ENCODE data around the gene LTBP2.

Gene LTBP2

GRCh38 chr14:74563233-74563585, 48.8 kb downstream of the LTBP2 start:
- Histone ChIP-seq H3K27ac (replicated peaks) (no peak overlapping the region), H3K4me3 (replicated peaks; ENCODE audit: insufficient read depth, low read length) (no peak overlapping the region), H3K27me3 (ENCODE audit: insufficient read depth, poor library complexity, severe bottlenecking) (no peaks in the 10 kb centered on the region)
- no peak for DNase-seq (ENCODE audit: low read depth in 1 of 2, low spot score in 1 of 2)
- no peak for TF ChIP-seq CTCF (IDR thresholded peaks at IDR 0.05; ENCODE audit: insufficient read depth, low read length)
- TF ChIP-seq POLR2AphosphoS5 (IDR thresholded peaks at IDR 0.05; ENCODE audit: low read depth), result no peak
- TF ChIP-seq, protein P1, sequence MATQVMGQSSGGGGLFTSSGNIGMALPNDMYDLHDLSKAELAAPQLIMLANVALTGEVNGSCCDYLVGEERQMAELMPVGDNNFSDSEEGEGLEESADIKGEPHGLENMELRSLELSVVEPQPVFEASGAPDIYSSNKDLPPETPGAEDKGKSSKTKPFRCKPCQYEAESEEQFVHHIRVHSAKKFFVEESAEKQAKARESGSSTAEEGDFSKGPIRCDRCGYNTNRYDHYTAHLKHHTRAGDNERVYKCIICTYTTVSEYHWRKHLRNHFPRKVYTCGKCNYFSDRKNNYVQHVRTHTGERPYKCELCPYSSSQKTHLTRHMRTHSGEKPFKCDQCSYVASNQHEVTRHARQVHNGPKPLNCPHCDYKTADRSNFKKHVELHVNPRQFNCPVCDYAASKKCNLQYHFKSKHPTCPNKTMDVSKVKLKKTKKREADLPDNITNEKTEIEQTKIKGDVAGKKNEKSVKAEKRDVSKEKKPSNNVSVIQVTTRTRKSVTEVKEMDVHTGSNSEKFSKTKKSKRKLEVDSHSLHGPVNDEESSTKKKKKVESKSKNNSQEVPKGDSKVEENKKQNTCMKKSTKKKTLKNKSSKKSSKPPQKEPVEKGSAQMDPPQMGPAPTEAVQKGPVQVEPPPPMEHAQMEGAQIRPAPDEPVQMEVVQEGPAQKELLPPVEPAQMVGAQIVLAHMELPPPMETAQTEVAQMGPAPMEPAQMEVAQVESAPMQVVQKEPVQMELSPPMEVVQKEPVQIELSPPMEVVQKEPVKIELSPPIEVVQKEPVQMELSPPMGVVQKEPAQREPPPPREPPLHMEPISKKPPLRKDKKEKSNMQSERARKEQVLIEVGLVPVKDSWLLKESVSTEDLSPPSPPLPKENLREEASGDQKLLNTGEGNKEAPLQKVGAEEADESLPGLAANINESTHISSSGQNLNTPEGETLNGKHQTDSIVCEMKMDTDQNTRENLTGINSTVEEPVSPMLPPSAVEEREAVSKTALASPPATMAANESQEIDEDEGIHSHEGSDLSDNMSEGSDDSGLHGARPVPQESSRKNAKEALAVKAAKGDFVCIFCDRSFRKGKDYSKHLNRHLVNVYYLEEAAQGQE (IDR thresholded peaks at IDR 0.05; ENCODE audit: insufficient replicate concordance, low read depth), result no peak
- TF ChIP-seq SPI1 (IDR thresholded peaks at IDR 0.05; ENCODE audit: borderline replicate concordance, low read depth), result no peak
- no peak for TF ChIP-seq GABPA (IDR thresholded peaks at IDR 0.05; ENCODE audit: low read depth)

DNA sequence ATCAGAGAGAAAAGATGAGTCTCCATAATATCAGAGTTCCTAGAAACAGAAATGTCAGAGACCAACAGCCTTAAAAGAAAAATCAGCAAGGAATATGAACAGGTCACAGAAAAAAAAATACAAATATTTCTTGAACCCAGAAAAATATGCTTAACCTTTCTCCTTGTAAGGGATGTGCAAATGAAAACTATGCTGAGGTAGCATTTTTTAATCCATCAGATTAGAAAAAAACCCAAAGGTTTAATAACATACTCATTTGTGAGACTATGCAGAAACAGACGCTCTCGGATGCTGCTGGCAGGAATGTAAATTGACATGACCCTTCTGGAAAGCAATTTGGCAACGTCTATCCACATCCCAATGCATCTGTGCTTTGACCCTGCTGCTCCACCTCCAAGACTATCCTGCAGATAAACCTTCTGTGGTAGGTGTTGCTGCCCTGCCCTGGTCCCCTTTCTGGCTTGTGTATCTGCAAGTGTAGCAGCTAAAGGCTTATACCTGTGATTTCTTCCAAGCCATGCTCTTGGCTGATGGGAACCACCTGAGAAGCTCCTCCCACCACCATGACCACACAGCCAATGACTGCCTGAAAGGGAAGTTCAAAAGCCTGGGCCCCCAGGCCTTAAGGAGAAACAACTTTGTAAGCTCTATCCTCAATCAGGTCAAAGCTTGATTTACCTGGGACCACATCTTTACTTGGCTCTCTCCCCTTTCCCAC, 49.4 kb downstream of the LTBP2 start:
- TF ChIP-seq, protein P1 (IDR thresholded peaks at IDR 0.05; ENCODE audit: insufficient replicate concordance, low read depth), result no peak
- TF ChIP-seq SPI1 (IDR thresholded peaks at IDR 0.05; ENCODE audit: borderline replicate concordance, low read depth) (no peak), GABPA (IDR thresholded peaks at IDR 0.05; ENCODE audit: low read depth) (no peak), CTCF (IDR thresholded peaks at IDR 0.05; ENCODE audit: insufficient read depth, low read length) (no peak), POLR2AphosphoS5 (IDR thresholded peaks at IDR 0.05; ENCODE audit: low read depth) (no peak)
- no peaks in the 10 kb centered on the region for H3K27me3 ChIP-seq (ENCODE audit: insufficient read depth, poor library complexity, severe bottlenecking)
- no peak for DNase-seq (ENCODE audit: low read depth in 1 of 2, low spot score in 1 of 2)
- H3K27ac ChIP-seq (replicated peaks), result no peak overlapping the region
- H3K4me3 ChIP-seq (replicated peaks; ENCODE audit: insufficient read depth, low read length), result no peak overlapping the region

DNA sequence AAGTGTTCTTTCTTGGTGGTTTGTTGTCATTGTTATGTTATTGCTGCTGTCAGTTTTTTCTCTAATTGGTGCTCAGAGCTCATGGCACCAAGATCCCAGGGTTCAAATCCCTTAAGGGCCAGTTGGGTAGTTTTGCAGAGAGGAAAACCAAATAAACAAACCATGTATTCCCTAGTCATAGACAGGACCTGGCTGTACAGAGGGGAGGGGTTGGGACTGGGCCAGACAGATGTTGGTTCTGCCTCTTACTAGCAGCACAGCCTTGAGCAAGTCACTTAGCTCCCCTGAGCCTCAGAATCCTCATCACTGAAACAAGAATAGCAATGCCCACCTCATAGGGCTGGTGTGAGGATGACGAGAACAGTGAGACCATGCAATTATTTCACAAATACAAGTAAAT, 53.4 kb downstream of the LTBP2 start:
- no peaks in the 10 kb centered on the region for H3K27me3 ChIP-seq (ENCODE audit: insufficient read depth, poor library complexity, severe bottlenecking)
- H3K27ac ChIP-seq (replicated peaks), result no peak overlapping the region
- DNase-seq (ENCODE audit: low read depth in 1 of 2, low spot score in 1 of 2), result no peak
- H3K4me3 ChIP-seq (replicated peaks; ENCODE audit: insufficient read depth, low read length), result no peak overlapping the region
- TF ChIP-seq, protein P1 (IDR thresholded peaks at IDR 0.05; ENCODE audit: insufficient replicate concordance, low read depth), result no peak
- TF ChIP-seq GABPA (IDR thresholded peaks at IDR 0.05; ENCODE audit: low read depth) (no peak), CTCF (IDR thresholded peaks at IDR 0.05; ENCODE audit: insufficient read depth, low read length) (no peak), POLR2AphosphoS5 (IDR thresholded peaks at IDR 0.05; ENCODE audit: low read depth) (no peak), SPI1 (IDR thresholded peaks at IDR 0.05; ENCODE audit: borderline replicate concordance, low read depth) (no peak)
